Measurements from ENCODE around the gene GNAS-AS1.

Gene GNAS-AS1

GRCh38 chr20:58854638-58855471, 4.2 kb upstream of the GNAS-AS1 start:
- no peak for FAIRE-seq

- no peak for FAIRE-seq
Measured at GRCh38 chr20:58853976-58854637, 3.4 kb upstream of the GNAS-AS1 start.

DNA sequence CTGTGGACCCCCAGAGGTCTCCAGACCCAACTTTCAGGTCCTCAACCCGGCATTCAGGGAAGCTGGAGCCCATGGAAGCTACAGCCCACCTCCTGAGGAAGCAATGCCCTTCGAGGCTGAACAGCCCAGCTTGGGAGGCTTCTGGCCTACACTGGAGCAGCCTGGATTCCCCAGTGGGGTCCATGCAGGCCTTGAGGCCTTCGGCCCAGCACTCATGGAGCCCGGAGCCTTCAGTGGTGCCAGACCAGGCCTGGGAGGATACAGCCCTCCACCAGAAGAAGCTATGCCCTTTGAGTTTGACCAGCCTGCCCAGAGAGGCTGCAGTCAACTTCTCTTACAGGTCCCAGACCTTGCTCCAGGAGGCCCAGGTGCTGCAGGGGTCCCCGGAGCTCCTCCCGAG, 2.8 kb upstream of the GNAS-AS1 start:
- FAIRE-seq, result no peak

DNA sequence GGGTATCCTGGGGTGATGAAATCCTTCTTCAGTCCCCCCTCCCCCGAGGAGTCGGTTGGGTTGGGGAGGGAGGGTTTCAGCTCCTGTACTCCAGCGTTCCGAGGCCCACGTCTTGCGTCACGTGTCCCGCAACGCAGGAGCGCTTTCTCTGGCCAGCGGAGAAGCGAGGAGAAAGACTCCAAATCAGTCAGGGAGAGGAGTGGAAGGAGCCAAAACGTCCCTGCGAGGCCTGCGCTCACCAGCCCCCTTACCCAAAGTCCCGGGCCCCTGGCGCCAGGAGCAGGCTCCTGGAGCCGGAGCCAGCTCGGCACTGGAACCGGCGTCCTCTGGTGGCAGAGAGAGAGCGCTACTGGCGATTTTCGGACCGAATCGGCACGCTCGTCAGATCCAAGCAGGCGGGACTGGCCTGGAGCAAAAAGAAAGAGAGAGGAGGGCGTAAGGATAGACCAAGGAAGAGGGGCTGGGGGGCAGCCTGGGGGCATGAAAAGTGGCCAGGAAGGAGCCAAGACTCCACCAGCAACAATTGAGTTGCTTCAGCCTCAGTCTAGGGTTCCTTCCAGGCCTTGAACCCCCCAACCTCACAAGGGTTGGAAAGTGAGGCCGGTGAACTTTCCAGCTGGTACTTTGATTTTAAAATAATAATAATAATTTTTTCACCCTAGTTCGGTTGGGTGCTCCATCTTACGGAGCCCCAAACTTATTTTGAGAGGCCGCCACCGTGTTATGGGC, 2.0 kb upstream of the GNAS-AS1 start, which contains the start of gene GNAS:
GNAS (plus strand) TSS at position 174 of the 729 bp plus-strand sequence.
- FAIRE-seq, result no peak

- no peak for FAIRE-seq
Measured at GRCh38 chr20:58851969-58852458, 1.3 kb upstream of the GNAS-AS1 start.

DNA sequence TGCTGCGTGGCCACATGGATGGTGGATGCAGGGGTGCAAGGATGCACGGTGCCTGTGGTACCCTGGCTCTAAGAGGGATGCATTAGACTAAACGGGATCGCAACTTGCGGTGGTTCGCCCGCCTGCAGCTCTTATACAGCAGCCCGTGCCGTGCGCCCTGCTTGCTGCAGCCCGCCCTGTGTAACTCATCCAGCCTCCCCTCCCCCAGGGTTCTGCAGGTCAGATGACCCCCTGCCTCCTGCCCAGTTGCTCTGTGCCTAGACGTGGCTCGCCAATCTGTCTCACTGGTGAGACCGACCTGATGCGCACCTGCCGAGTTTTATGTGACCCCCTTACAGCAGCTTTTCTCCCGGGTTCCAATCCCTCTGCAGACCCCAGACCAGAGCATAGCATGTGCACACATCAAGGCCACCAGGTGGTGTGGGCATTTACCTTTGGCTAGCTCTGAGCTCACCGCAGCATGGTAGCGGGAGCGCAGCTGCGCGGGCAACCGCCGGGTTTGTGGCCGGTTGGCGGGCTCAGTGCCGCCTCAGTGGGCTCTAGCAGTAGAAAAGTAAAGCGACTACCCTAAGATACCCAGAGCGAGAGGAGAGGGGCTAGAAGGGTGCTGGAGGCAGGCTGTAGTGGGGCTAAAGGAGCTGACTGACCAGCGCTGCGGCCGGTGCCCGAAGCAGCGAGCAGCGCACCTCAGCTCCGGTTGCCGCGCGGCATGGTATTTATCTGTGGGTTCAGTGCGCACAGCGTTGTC, 693 bp upstream of the GNAS-AS1 start:
- no peak for FAIRE-seq

- no peak for FAIRE-seq
Measured at GRCh38 chr20:58847463-58847862, 3.2 kb downstream of the GNAS-AS1 start.

- no peak for FAIRE-seq
Measured at GRCh38 chr20:58845706-58846105, 5.0 kb downstream of the GNAS-AS1 start.

DNA sequence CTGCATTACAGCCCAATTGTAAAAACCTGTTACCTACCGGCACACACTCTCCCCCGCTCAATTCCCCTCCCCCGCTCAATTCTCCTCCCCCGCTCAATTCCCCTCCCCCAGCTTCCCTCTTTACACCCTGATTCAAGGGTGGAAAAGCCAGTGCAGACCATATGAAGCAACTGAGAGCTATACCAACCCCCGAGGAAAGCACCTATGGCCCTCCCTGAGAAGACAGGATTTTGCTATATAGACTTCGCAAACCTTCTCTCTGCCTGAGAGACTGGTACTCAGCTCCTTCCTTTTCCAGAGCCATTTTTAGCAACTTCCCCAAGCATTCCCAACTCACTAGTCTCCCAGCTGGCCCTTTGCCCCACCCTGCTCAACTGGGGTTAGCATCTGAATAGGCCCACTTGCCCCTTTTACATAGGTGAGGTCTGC, 7.6 kb downstream of the GNAS-AS1 start:
- no peak for FAIRE-seq

- FAIRE-seq, result no peak
Measured at GRCh38 chr20:58842276-58842675, 8.4 kb downstream of the GNAS-AS1 start.

DNA sequence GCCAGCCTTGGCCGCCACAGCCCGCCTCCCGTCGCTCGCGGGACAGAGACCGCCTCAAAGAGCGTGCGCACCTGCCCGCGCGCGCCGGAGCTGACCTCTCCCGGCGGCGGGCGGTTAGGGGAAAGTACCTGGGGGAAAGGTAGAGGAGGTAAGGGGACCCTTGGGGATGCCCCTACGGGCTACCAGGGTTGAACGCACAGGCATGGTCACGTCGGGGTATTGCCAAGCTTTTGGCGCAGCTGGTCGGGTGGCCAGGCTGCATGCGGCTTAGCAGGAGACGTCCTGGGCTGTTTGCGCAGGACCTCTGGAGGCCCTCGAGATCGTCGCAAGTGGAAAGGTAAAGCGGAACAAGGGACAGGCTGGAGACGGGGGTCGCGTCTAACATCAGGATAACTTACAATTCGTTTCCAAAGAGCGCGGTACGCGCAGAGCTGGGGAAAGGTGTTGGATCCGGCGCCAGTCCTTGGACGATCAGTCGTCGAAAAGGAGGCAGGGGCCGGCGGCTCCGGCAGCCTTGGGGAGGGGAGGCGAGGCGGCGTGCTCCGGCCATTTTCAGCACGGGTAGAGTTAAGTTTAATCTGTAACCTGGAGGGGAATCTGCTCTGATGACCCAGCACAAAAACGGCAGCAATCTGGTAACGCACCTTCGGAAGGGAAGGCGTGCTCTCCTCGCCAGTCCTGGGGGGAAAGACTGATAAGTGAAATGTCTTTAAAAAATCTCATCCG, 9.0 kb downstream of the GNAS-AS1 start:
- no peak for FAIRE-seq

DNA sequence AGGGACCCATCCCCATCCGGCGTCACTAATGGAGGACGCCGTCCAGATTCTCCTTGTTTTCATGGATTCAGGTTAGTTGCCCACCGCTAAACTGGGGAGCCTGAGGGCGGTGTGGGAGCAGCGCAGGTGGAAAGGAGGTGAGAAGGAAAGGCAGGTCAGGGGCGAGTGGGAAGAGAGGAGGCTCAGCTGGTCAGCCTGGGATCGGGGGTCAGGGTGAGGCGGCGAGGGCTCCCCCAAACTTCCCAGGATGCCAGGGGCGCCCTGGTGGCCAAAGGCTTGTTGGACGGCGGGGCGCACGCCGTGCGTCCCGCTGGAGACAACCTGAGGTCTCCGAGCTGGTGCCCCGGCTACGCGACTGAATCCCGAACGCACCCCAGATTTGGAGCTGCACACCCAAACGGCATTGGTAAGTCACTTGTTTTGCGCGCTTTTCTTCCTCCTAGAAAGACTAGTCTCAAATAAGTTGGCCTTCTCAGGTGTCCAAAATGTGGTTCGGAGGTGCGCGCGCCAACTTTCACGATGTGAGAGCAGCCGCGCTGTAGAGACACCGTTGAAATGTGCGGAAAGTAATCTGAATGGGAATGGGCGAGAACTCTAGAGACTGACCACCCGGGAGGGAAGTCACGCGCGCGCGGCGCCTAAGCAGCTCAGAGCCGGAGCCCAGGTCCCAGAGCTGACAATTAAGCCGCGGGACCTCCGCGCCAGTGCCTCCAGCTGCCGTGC, 9.7 kb downstream of the GNAS-AS1 start:
- no peak for FAIRE-seq

GRCh38 chr20:58839991-58840747, 10.5 kb downstream of the GNAS-AS1 start:
- FAIRE-seq, result no peak

DNA sequence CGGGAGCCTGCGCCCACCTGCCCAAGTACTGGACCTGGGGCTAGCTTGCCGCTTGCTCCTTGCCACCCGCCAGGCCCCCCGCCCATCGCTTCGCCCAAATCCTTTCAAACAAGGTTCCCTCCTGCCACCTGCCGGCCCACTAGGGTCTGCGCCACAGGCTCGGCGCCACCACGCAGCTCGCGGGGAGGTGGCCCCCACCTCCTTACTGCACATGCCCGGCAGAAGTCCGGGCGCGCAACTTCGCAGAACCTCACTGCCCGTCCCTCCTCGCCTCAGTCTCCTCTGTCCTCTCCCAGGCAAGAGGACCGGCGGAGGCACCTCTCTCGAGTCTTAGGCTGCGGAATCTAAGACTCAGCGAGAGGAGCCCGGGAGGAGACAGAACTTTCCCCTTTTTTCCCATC, 11.2 kb downstream of the GNAS-AS1 start:
- FAIRE-seq, result no peak

DNA sequence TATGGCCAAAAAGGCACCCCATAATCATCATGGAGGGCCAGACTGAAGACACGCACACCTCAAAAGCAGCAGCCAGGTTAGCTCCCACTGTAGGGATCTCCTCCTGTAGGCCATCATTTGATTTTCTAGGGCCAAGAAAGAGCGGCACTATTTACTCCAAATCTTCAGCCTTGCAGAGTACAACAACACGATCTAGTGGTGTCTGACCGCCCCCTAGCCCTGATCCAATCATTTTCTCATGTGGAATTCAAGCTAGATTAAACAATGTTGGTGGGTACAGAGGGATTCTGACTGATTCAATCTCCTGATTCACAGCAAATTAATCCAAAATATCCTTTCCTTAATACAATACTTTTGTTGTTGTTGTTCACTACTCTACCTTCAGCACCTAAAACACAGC, 12.5 kb downstream of the GNAS-AS1 start:
- FAIRE-seq, result no peak

DNA sequence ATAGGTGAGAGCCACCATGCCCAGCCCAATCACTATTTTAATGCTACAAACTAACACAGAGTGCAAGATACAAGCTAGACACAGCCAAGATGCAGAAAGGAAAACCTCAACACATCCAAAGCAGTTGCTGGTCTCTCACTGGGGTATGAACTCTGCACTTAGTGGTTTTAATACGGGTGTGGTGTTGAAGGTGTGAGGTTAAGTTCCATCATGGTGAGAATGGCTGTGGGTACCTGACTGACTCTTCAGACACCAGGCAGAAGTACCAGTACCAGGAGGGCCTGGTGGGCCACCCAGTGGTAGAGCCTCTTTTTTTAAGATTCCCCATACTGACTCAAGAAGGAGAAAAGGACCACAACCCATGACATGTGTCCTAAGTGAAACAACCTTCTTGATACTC, 13.0 kb downstream of the GNAS-AS1 start:
- no peak for FAIRE-seq

DNA sequence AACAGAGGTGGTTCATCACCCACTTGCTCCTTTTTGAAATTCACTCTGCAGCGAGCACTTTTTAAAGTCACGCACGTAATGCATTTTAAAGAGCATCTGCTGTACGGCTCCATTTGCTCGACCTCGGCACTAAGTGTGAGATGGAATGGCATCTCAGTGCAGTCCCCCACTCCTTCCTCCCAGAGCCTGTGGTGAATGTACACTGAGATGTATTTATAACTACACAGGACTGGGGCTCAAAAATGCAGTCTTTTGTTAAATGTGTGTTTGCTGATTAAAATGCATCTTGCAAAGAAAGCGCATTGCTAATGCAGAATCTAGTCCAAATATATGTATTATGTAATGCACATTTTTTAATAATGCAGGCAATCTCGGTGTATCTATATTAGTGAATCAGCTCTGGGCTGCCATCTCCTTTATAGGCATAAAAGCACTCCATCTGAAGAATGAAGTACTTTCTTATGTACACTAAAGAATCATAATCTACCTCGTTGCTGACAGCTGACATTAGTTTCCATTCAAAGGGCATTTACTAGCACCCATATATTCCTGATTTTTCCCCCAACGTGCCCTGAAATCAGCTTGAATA, 14.0 kb downstream of the GNAS-AS1 start:
- FAIRE-seq, result no peak

DNA sequence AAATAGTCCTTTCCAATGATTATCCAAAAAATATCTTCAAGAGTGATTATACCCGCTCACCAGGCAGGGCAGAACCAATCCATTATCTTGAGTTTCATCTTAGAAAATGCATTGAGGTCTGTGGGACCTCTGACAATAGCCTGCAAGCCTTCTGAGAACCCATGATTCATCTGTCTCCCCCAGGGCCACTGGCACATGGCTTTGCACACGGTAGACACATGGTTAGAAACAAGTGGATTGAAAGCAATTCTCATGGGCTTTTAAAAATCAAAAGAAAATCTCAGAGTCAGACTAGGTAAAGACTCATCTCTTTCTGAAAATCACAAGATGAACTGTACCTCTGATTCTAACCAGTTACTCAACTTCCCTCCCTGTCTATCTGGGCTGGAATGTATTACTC, 15.5 kb downstream of the GNAS-AS1 start:
- no peak for FAIRE-seq

DNA sequence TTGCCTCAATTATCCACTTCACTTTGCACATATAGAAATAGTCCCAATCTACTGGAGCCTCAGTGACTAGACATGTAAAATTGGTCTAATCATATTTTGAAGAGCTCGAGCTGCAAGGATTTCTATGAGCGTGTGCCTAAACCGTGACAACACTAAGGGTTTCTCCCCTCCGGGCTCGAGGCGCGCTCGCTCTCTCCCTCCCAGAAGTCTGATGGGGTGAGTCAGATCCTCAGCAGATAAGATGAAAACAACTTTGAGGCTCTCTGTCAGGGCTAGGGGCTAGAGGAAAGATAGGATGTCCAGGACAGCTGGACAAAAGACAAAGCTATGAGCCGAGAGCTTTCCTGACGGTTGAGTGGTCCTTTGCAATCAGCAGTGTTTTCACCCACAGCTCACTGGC, 16.8 kb downstream of the GNAS-AS1 start:
- FAIRE-seq, result no peak

DNA sequence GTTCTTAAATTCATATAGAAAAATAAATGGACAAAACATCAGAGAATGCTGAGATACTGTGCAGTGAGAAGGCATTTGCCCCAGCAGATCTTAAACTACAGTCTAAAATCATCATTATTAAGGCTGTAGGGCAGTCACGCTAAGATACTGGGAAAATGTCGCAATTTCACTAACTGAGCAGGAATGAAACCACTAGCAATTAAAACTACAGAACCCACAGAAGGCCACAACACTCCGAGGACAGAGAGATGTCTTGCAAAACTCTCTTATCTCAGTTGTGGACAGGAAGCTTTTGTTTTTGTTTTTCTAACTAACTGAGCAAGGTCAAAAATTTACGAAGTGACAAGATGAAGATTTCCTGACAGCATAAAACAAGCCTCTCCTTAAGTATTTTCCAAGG, 18.2 kb downstream of the GNAS-AS1 start:
- FAIRE-seq, result no peak
